Measurements from ENCODE around the gene RPIA. TPM values are rescaled to one million over a fixed set of nuclear protein-coding genes. Genes with fewer than 3 reads are reported as not detected.

The RPIA gene
- total and polyA plus RNA-seq, 2 of the 4 experiments (the other 2 are of a cell fraction), result 4.1 to 8.6 TPM

- Histone ChIP-seq H2BK5ac (ENCODE audit: low read depth, low read length, poor library complexity, severe bottlenecking) (no peak overlapping the region), H2BK15ac (ENCODE audit: low read depth, low read length) (no peak overlapping the region), H3K56ac (ENCODE audit: extremely low read depth, insufficient read depth, low read length) (no peak overlapping the region), H2BK20ac (ENCODE audit: low read depth, low read length) (no peak overlapping the region), H2AK5ac (ENCODE audit: low read depth, low read length) (no peak overlapping the region), H3K27me3 (ENCODE audit: control insufficient read depth, insufficient read depth, low read length) (no peaks in the 10 kb centered on the region), H4K91ac (ENCODE audit: insufficient read depth, low read depth, low read length) (no peak overlapping the region), H4K5ac (ENCODE audit: low read depth, low read length) (no peak overlapping the region), H2AK9ac (replicated peaks; ENCODE audit: low read depth, low read length, poor library complexity) (no peak overlapping the region), H3K4me1 (ENCODE audit: control insufficient read depth, insufficient read depth, low read length) (peaks cover 2% of the 10 kb centered on the region; the same call in 1 of the 2 replicates), H3K4me2 (ENCODE audit: low read depth, low read length) (no peak overlapping the region; the same call in 1 of the 2 replicates), H4K8ac (ENCODE audit: low read depth in 2 of 2, low read length in 2 of 2) (no peak overlapping the region), H4K20me1 (ENCODE audit: insufficient read depth, low read length) (no peaks in the 10 kb centered on the region), H3K4ac (ENCODE audit: low read depth, low read length) (no peak overlapping the region), H3K9me1 (ENCODE audit: insufficient read depth, low read length) (peaks cover 7% of the 10 kb centered on the region), H2BK120ac (ENCODE audit: low read depth, low read length) (no peak overlapping the region), H3K79me1 (ENCODE audit: low read depth in 1 of 2, low read length in 2 of 2) (peaks cover 31 to 47% of the 10 kb centered on the region in 2 experiments), H3K4me3 (ENCODE audit: insufficient read depth, low read depth, low read length) (no peak overlapping the region), H3K9ac (ENCODE audit: low read depth, low read length) (no peak overlapping the region), H3K23ac (ENCODE audit: low read depth, low read length) (no peak overlapping the region), H3K14ac (replicated peaks; ENCODE audit: low read depth, low read length) (no peak overlapping the region), H3K18ac (ENCODE audit: low read depth, low read length) (no peak overlapping the region; the same call in 1 of the 2 replicates), H3K9me3 (ENCODE audit: control insufficient read depth, insufficient read depth, low read length) (no peaks in the 10 kb centered on the region), H3K27ac (ENCODE audit: insufficient read depth, low read length) (no peak overlapping the region), H3K36me3 (ENCODE audit: control insufficient read depth, insufficient read depth, low read length) (peaks cover 4% of the 10 kb centered on the region), H2AFZ (replicated peaks; ENCODE audit: low read length, poor library complexity) (no peak overlapping the region)
- DNase-seq (peak; percentile 4), ATAC-seq (ENCODE audit: low read depth) (peak; percentile 51; the same call in 1 of the 2 replicates)
- ChIA-PET CTCF (no interaction called here), POLR2A (ENCODE audit: unreplicated experiment) (no interaction called here)
- BruUV-seq (replicated peaks), result no TSS peak
- 100% methylated on average over 1 of the region's 2 CpGs; no CpG with 5 or more reads in 1 of the 2 experiments for WGBS, 2 experiments (ENCODE audit: extremely low coverage in 2 of 2, insufficient read length in 1 of 2)
- in situ Hi-C loops (cut with MboI; ENCODE audit: low sequenced_read_pairs), result no loop called here
- TF ChIP-seq RCOR1 (IDR thresholded peaks at IDR 0.05; ENCODE audit: insufficient replicate concordance, low read length) (no peak), CEBPB (IDR thresholded peaks at IDR 0.05; ENCODE audit: low read depth, low read length) (no peak)
- dilution Hi-C loops (cut with HindIII; ENCODE audit: low sequenced_read_pairs, unreplicated experiment), result no loop called here
- intact Hi-C loops (cut with micrococcal nuclease), result no loop called here
Observed at GRCh38 chr2:88698027-88698413, 6.5 kb downstream of the RPIA start.
